ENCODE results near the gene ENPP6. TPM values are rescaled to one million over a fixed set of nuclear protein-coding genes. Genes with fewer than 3 reads are reported as not detected.

Gene ENPP6
- total and polyA plus RNA-seq, 2 of the 13 experiments (the other 11 are each of a cell fraction or from before 2014, with no cell fraction given), result not detected

DNA sequence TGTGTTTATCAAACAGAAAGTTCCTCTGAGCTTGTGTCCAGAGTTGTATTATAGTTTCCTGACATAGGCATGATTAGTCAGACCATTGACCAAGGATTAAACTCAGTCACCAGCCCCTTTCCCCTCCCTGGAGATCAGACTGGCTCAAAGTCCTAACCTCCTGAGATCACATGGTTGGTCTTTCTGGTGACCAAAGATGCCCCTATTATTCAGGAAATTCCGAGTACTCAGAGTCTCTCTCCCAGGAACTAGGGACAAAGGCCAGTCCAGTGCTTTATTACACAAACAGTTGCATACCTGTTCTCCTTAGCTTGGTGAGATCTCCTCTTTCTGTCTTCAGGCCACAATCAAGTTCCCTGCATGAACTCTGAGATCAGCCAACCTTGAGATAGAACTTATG, 14.5 kb upstream of the ENPP6 start (continued):
- TF ChIP-seq, protein P1, sequence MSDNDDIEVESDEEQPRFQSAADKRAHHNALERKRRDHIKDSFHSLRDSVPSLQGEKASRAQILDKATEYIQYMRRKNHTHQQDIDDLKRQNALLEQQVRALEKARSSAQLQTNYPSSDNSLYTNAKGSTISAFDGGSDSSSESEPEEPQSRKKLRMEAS (IDR thresholded peaks at IDR 0.05), result 0 out of 2 replicates have a peak, but pooled peaks have one; percentile 16
- 0 out of 4 replicates have a peak, but pooled peaks of 1 of the 2 experiments have one; percentile 10 for TF ChIP-seq MAFK (conservative IDR thresholded peaks at IDR 0.05 in 1 of 2, IDR thresholded peaks at IDR 0.05 in 1 of 2; ENCODE audit: low read length in 2 of 2)
- TF ChIP-seq POLR2A (IDR thresholded peaks at IDR 0.05; ENCODE audit: insufficient read depth in 1 of 2, low read depth in 2 of 2, low read length in 2 of 2), result no peak
- TF ChIP-seq FOXC1 (CRISPR knock-in tag; IDR thresholded peaks at IDR 0.05; ENCODE audit: borderline replicate concordance), result no peak
- TF ChIP-seq ZNF530 (CRISPR knock-in tag; IDR thresholded peaks at IDR 0.05; ENCODE audit: low read depth), result no peak
- TF ChIP-seq, protein P2, sequence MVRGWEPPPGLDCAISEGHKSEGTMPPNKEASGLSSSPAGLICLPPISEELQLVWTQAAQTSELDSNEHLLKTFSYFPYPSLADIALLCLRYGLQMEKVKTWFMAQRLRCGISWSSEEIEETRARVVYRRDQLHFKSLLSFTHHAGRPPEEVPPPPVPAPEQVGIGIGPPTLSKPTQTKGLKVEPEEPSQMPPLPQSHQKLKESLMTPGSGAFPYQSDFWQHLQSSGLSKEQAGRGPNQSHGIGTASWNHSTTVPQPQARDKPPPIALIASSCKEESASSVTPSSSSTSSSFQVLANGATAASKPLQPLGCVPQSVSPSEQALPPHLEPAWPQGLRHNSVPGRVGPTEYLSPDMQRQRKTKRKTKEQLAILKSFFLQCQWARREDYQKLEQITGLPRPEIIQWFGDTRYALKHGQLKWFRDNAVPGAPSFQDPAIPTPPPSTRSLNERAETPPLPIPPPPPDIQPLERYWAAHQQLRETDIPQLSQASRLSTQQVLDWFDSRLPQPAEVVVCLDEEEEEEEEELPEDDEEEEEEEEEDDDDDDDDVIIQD (CRISPR knock-in tag; IDR thresholded peaks at IDR 0.05; ENCODE audit: low read depth), result 0 out of 2 replicates have a peak, but pooled peaks have one; percentile 79
- TF ChIP-seq ETV5 (CRISPR knock-in tag; IDR thresholded peaks at IDR 0.05; ENCODE audit: borderline replicate concordance), result peak; percentile 30; the same call in 1 of the 2 replicates
- TF ChIP-seq ZNF20 (CRISPR knock-in tag; IDR thresholded peaks at IDR 0.05), result no peak
- peak; percentile 38; the same call in 1 of the 2 replicates for TF ChIP-seq SOX5 (CRISPR knock-in tag; IDR thresholded peaks at IDR 0.05; ENCODE audit: borderline replicate concordance)
- TF ChIP-seq, protein P3, sequence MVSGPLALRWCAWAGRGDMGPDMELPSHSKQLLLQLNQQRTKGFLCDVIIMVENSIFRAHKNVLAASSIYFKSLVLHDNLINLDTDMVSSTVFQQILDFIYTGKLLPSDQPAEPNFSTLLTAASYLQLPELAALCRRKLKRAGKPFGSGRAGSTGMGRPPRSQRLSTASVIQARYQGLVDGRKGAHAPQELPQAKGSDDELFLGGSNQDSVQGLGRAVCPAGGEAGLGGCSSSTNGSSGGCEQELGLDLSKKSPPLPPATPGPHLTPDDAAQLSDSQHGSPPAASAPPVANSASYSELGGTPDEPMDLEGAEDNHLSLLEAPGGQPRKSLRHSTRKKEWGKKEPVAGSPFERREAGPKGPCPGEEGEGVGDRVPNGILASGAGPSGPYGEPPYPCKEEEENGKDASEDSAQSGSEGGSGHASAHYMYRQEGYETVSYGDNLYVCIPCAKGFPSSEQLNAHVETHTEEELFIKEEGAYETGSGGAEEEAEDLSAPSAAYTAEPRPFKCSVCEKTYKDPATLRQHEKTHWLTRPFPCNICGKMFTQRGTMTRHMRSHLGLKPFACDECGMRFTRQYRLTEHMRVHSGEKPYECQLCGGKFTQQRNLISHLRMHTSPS (CRISPR knock-in tag; IDR thresholded peaks at IDR 0.05; ENCODE audit: low read depth), result no peak
- TF ChIP-seq, protein P4, sequence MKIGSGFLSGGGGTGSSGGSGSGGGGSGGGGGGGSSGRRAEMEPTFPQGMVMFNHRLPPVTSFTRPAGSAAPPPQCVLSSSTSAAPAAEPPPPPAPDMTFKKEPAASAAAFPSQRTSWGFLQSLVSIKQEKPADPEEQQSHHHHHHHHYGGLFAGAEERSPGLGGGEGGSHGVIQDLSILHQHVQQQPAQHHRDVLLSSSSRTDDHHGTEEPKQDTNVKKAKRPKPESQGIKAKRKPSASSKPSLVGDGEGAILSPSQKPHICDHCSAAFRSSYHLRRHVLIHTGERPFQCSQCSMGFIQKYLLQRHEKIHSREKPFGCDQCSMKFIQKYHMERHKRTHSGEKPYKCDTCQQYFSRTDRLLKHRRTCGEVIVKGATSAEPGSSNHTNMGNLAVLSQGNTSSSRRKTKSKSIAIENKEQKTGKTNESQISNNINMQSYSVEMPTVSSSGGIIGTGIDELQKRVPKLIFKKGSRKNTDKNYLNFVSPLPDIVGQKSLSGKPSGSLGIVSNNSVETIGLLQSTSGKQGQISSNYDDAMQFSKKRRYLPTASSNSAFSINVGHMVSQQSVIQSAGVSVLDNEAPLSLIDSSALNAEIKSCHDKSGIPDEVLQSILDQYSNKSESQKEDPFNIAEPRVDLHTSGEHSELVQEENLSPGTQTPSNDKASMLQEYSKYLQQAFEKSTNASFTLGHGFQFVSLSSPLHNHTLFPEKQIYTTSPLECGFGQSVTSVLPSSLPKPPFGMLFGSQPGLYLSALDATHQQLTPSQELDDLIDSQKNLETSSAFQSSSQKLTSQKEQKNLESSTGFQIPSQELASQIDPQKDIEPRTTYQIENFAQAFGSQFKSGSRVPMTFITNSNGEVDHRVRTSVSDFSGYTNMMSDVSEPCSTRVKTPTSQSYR (CRISPR knock-in tag; IDR thresholded peaks at IDR 0.05; ENCODE audit: borderline replicate concordance), result no peak
- no peak for TF ChIP-seq ZNF841 (CRISPR knock-in tag; IDR thresholded peaks at IDR 0.05; ENCODE audit: borderline replicate concordance)
- no peak for TF ChIP-seq ZNF552 (CRISPR knock-in tag; IDR thresholded peaks at IDR 0.05; ENCODE audit: borderline replicate concordance)

Data from HepG2 (cell line).